Stomach (tissue), 9 donors: ENCODE results near the gene RRP36. TPM values are rescaled to one million over a fixed set of nuclear protein-coding genes. Genes with fewer than 3 reads are reported as not detected.

Experiments used
- DNase-seq, 2 donors: peaks; one replicate each; pipeline versions ENCODE4 v3.0.0 to v3.0.0-alpha.2; 2013 to 2019
- H3K27ac ChIP-seq, 5 donors: fragments of 200-600 bp in 4 of 5; sonication (generic) in 4 of 5; one replicate each; pipeline ENCODE4 v1.5.1; 2013 to 2019; ENCODE audit warnings: mild to moderate bottlenecking in 1 of 5, moderate library complexity in 1 of 5
- H3K27me3 ChIP-seq, 3 donors: fragments of 200-600 bp; sonication (generic); one replicate each; pipeline ENCODE4 v1.5.1; 2017 to 2019; ENCODE audit warnings: mixed run types in 1 of 3
- H3K36me3 ChIP-seq, 4 donors: fragments of 200-600 bp; sonication (generic); 1 replicate in 3 of 4; 2 replicates in 1 of 4; pipeline ENCODE4 v1.5.1; 2016 to 2019
- H3K4me1 ChIP-seq, 4 donors: fragments of 200-600 bp; sonication (generic); one replicate each; pipeline ENCODE4 v1.5.1; 2016 to 2019
- H3K4me3 ChIP-seq, 4 donors: fragments of 200-600 bp; sonication (generic) in 3 of 4; one replicate each; pipeline ENCODE4 v1.5.1; 2016 to 2019; ENCODE audit warnings: mild to moderate bottlenecking in 1 of 4
- H3K9me3 ChIP-seq, 4 donors: fragments of 200-600 bp; sonication (generic); one replicate each; pipeline ENCODE4 v1.5.1; 2016 to 2019
- CTCF ChIP-seq, 7 experiments: fragments of 450-650 bp in 4 of 7; fragments of 200-600 bp in 3 of 7; sonication (generic) in 3 of 7; IDR thresholded peaks; one replicate each; pipeline ENCODE4 v1.5.1; 2016 to 2019; ENCODE audit warnings: antibody characterized with exemption in 7 of 7, control low read depth in 2 of 7, mild to moderate bottlenecking in 1 of 7
- EP300 ChIP-seq: sonication (generic); formaldehyde crosslinking; IDR thresholded peaks from one replicate; pipeline ENCODE4 v1.6.1; 2017; ENCODE audit warnings: antibody characterized with exemption
- POLR2A ChIP-seq, 4 donors: fragments of 450-650 bp; IDR thresholded peaks; one replicate each; pipeline ENCODE4 v1.6.1; 2016; ENCODE audit warnings: antibody characterized with exemption in 4 of 4, control low read depth in 2 of 4, mild to moderate bottlenecking in 1 of 4, moderate library complexity in 1 of 4
- POLR2AphosphoS5 ChIP-seq, 3 donors: sonication (generic); formaldehyde crosslinking; IDR thresholded peaks; one replicate each; pipeline ENCODE4 v1.6.1; 2016; ENCODE audit warnings: antibody characterized with exemption in 3 of 3
- WGBS, 5 donors: extraction: QIAGEN DNeasy Blood & Tissue Kit in 3 of 5; methylation state at CpG; one replicate each; pipeline versions ENCODE4 v1.1.5 to v1.1.7; 2013 to 2018; 5-methylcytosine and 5-hydroxymethylcytosine counted together
- intact Hi-C: fragments of 100-400 bp; cut with DNase I; formaldehyde crosslinking; loops from one replicate; pipeline ENCODE4 v1.15.1; 2023; ENCODE audit warnings: low total_unique reads
- polyA plus RNA-seq, 3 donors: library from polyadenylated mRNA; stranded (reverse); fragments of 200-250 nt; gene quantifications; one replicate each; pipeline ENCODE4 v1.2.3, GENCODE V29; 2013
- total RNA-seq, 5 donors: library from RNA; depleted of rRNA; stranded (reverse); fragments of >200 nt; gene quantifications; one replicate each; pipeline versions ENCODE4 v1.1.0 to v1.2.3, GENCODE V29; 2014 to 2016
- donor health status: healthy with polysubstance abuse.
- donor health status: Bipolar disorder and iron deficiency.
- donor health status: healthy.

Gene RRP36
- total and polyA plus RNA-seq, 8 donors, result 3.5 to 61.1 (median 38.3) TPM

GRCh38 chr6:43077981-43078511, 56.6 kb downstream of the RRP36 start:
- intact Hi-C loops, result loop anchor here (10.0 kb wide), 1 partner anchor 67 kb away; no protein-coding TSS in a partner anchor
- Histone ChIP-seq H3K4me3 (peak overlapping the region in 1 of 4 donors; percentile 93), H3K4me1 (peaks cover 10 to 35% (median 27%) of the 10 kb centered on the region in 4 donors), H3K9me3 (no peaks in the 10 kb centered on the region), H3K36me3 (peaks cover 0 to 22% (median 18%) of the 10 kb centered on the region in 4 donors), H3K27ac (peak overlapping the region in 1 of 5 donors; percentile 20), H3K27me3 (peaks cover 0 to 31% (median 5%) of the 10 kb centered on the region in 3 donors)
- 81 to 91% (median 85%) methylated on average over 6 of the region's 6 CpGs for WGBS, 5 donors
- no peak for TF ChIP-seq POLR2A (IDR thresholded peaks at IDR 0.05)
- TF ChIP-seq POLR2AphosphoS5 (IDR thresholded peaks at IDR 0.05), result no peak
- TF ChIP-seq EP300, result no peak
- no peak for TF ChIP-seq CTCF (IDR thresholded peaks at IDR 0.05)
- DNase-seq, result no peak

- intact Hi-C loops, result loop anchor here (10.0 kb wide), 1 partner anchor 66 kb away; no protein-coding TSS in a partner anchor
- H3K9me3 ChIP-seq, result no peaks in the 10 kb centered on the region
- peaks cover 10 to 35% (median 27%) of the 10 kb centered on the region in 4 donors for H3K4me1 ChIP-seq
- peaks cover 0 to 31% (median 5%) of the 10 kb centered on the region in 3 donors for H3K27me3 ChIP-seq
- WGBS, 5 donors, result 81 to 100% (median 84%) methylated on average over 2 of the region's 2 CpGs
- H3K4me3 ChIP-seq, result no peak overlapping the region
- H3K27ac ChIP-seq, result no peak overlapping the region
- no peak for DNase-seq
- no peak for TF ChIP-seq CTCF (IDR thresholded peaks at IDR 0.05)
- TF ChIP-seq POLR2AphosphoS5 (IDR thresholded peaks at IDR 0.05), result no peak
- TF ChIP-seq EP300, result no peak
- TF ChIP-seq POLR2A (IDR thresholded peaks at IDR 0.05), result no peak
- H3K36me3 ChIP-seq, result peaks cover 0 to 16% (median 12%) of the 10 kb centered on the region in 4 donors
These were observed 57.3 kb downstream of the RRP36 start for GRCh38 chr6:43078691-43079090.

Other genes with a start within 250 kb of the RRP36 start
- 10 to 100 TPM in 3 of 5 donors, 1 to 10 TPM in 2; 2.9 to 23.2 (median 11.1) TPM for gene BICRAL, start 239.6 kb upstream of the RRP36 start, total RNA-seq
- gene BICRAL, start 239.6 kb upstream of the RRP36 start, polyA plus RNA-seq, result 1 to 10 TPM; 2.8 to 4.7 (median 3.1) TPM
- gene RPL7L1, start 142.0 kb upstream of the RRP36 start, total RNA-seq, result 100 to 1,000 TPM in 1 of 5 donors, 10 to 100 TPM in 3, 1 to 10 TPM in 1; 7.2 to 105 (median 21.4) TPM
- 10 to 100 TPM; 28.2 to 47.8 (median 47.6) TPM for gene RPL7L1, start 142.0 kb upstream of the RRP36 start, polyA plus RNA-seq
- not detected for gene PTCRA, start 105.6 kb upstream of the RRP36 start, total RNA-seq
- gene PTCRA, start 105.6 kb upstream of the RRP36 start, polyA plus RNA-seq, result not detected
- 10 to 100 TPM in 4 of 5 donors, 1 to 10 TPM in 1; 2.2 to 45.5 (median 30.3) TPM for gene CNPY3, start 92.1 kb upstream of the RRP36 start, total RNA-seq
- 10 to 100 TPM; 21.7 to 33.7 (median 25.8) TPM for gene CNPY3, start 92.1 kb upstream of the RRP36 start, polyA plus RNA-seq
- 10 to 100 TPM in 1 of 5 donors, 1 to 10 TPM in 1, under 1 TPM in 1, not detected in 2; 0.45 to 21.3 (median 1.8) TPM for gene GNMT, start 60.9 kb upstream of the RRP36 start, total RNA-seq
- gene GNMT, start 60.9 kb upstream of the RRP36 start, polyA plus RNA-seq, result 100 to 1,000 TPM in 1 of 3 donors, 10 to 100 TPM in 2; 14.4 to 121 (median 73.2) TPM
- 100 to 1,000 TPM in 1 of 5 donors, 10 to 100 TPM in 2, 1 to 10 TPM in 2; 5.5 to 118 (median 23.9) TPM for gene PEX6, start 42.4 kb upstream of the RRP36 start, total RNA-seq
- gene PEX6, start 42.4 kb upstream of the RRP36 start, polyA plus RNA-seq, result 10 to 100 TPM; 13.0 to 16.4 (median 15.1) TPM
- 100 to 1,000 TPM in 1 of 5 donors, 10 to 100 TPM in 4; 19.6 to 517 (median 40.6) TPM for gene PPP2R5D, start 37.1 kb upstream of the RRP36 start, total RNA-seq
- 10 to 100 TPM; 21.0 to 23.7 (median 21.5) TPM for gene PPP2R5D, start 37.1 kb upstream of the RRP36 start, polyA plus RNA-seq
- gene MEA1, start 7.7 kb upstream of the RRP36 start, total RNA-seq, result 10 to 100 TPM in 4 of 5 donors, 1 to 10 TPM in 1; 3.6 to 61.3 (median 27.7) TPM
- 100 to 1,000 TPM in 2 of 3 donors, 10 to 100 TPM in 1; 95.2 to 118 (median 102) TPM for gene MEA1, start 7.7 kb upstream of the RRP36 start, polyA plus RNA-seq
- 10 to 100 TPM; 40.0 to 88.5 (median 66.5) TPM for gene KLHDC3, start 7.4 kb upstream of the RRP36 start, total RNA-seq
- 10 to 100 TPM; 57.7 to 85.0 (median 84.2) TPM for gene KLHDC3, start 7.4 kb upstream of the RRP36 start, polyA plus RNA-seq
- 10 to 100 TPM in 4 of 5 donors, 1 to 10 TPM in 1; 9.9 to 26.1 (median 14.1) TPM for gene CUL7, start 32.2 kb downstream of the RRP36 start, total RNA-seq
- gene CUL7, start 32.2 kb downstream of the RRP36 start, polyA plus RNA-seq, result 1 to 10 TPM; 4.4 to 5.9 (median 4.7) TPM
- 10 to 100 TPM in 2 of 5 donors, 1 to 10 TPM in 3; 3.5 to 28.1 (median 8.8) TPM for gene MRPL2, start 37.8 kb downstream of the RRP36 start, total RNA-seq
- gene MRPL2, start 37.8 kb downstream of the RRP36 start, polyA plus RNA-seq, result 10 to 100 TPM; 40.0 to 74.8 (median 49.8) TPM
- 100 to 1,000 TPM in 2 of 5 donors, 10 to 100 TPM in 3; 24.4 to 410 (median 61.1) TPM for gene KLC4, start 38.0 kb downstream of the RRP36 start, total RNA-seq
- 10 to 100 TPM; 23.5 to 38.5 (median 31.1) TPM for gene KLC4, start 38.0 kb downstream of the RRP36 start, polyA plus RNA-seq
- gene PTK7, start 54.7 kb downstream of the RRP36 start, total RNA-seq, result 10 to 100 TPM in 4 of 5 donors, 1 to 10 TPM in 1; 8.2 to 64.9 (median 28.8) TPM
- gene PTK7, start 54.7 kb downstream of the RRP36 start, polyA plus RNA-seq, result 10 to 100 TPM in 2 of 3 donors, 1 to 10 TPM in 1; 4.0 to 31.1 (median 12.1) TPM
- gene SRF, start 149.6 kb downstream of the RRP36 start, total RNA-seq, result 10 to 100 TPM; 10.5 to 40.6 (median 25.5) TPM
- gene SRF, start 149.6 kb downstream of the RRP36 start, polyA plus RNA-seq, result 10 to 100 TPM; 21.7 to 25.6 (median 22.5) TPM
- 100 to 1,000 TPM in 1 of 5 donors, 10 to 100 TPM in 4; 22.8 to 120 (median 53.9) TPM for gene CUL9, start 160.6 kb downstream of the RRP36 start, total RNA-seq
- 10 to 100 TPM; 35.7 to 49.7 (median 40.3) TPM for gene CUL9, start 160.6 kb downstream of the RRP36 start, polyA plus RNA-seq
- gene DNPH1, start 207.9 kb downstream of the RRP36 start, total RNA-seq, result 100 to 1,000 TPM in 1 of 5 donors, 10 to 100 TPM in 3, not detected in 1; 42.9 to 136 (median 66.5) TPM
- 100 to 1,000 TPM; 109 to 158 (median 113) TPM for gene DNPH1, start 207.9 kb downstream of the RRP36 start, polyA plus RNA-seq
- gene TTBK1, start 221.9 kb downstream of the RRP36 start, total RNA-seq, result under 1 TPM in 2 of 5 donors, not detected in 3; 0.14 to 0.37 TPM
- under 1 TPM; 0.05 to 0.15 (median 0.12) TPM for gene TTBK1, start 221.9 kb downstream of the RRP36 start, polyA plus RNA-seq